Natural killer cell (primary cell): ENCODE measurements around the gene CLCA2. TPM values are rescaled to one million over a fixed set of nuclear protein-coding genes. Genes with fewer than 3 reads are reported as not detected.

Source experiments
- ATAC-seq, 3 donors: fragments of 150-1000 bp in 2 of 3; fragments of 200-7000 bp in 1 of 3; cut with Tn5 transposase; 1 replicate in 1 of 3; 2 replicates in 2 of 3; pipeline ENCODE4 v1.10.0; 2021; ENCODE audit warnings: mild to moderate bottlenecking in 2 of 3, moderate library complexity in 2 of 3
- DNase-seq, 2 donors: peaks; one replicate each; pipeline versions ENCODE4 v3.0.0 to v3.0.0-alpha.2; 2013 to 2021; ENCODE audit warnings: mixed read lengths in 1 of 2
- H3K27ac ChIP-seq: one replicate; pipeline ENCODE4 v1.5.1; 2013; ENCODE audit warnings: mild to moderate bottlenecking, low read length
- H3K27me3 ChIP-seq: one replicate; pipeline ENCODE4 v1.6.1; 2013; ENCODE audit warnings: low read length; ENCODE audit not compliant: control insufficient read depth, insufficient read depth
- H3K36me3 ChIP-seq: one replicate; pipeline ENCODE4 v1.6.1; 2013; ENCODE audit warnings: low read length; ENCODE audit not compliant: control insufficient read depth, insufficient read depth
- H3K4me1 ChIP-seq: one replicate; pipeline ENCODE4 v1.6.1; 2013; ENCODE audit warnings: low read length; ENCODE audit not compliant: control insufficient read depth, insufficient read depth
- H3K4me3 ChIP-seq: one replicate; pipeline ENCODE4 v1.5.1; 2013; ENCODE audit warnings: low read length
- H3K9me3 ChIP-seq: one replicate; pipeline ENCODE4 v1.6.1; 2013; ENCODE audit warnings: low read length; ENCODE audit not compliant: control insufficient read depth, insufficient read depth
- H3K27ac Mint-ChIP-seq, 2 donors: one replicate each; pipeline ENCODE4 v1.8.0; 2022; ENCODE audit warnings: mild to moderate bottlenecking in 2 of 2, mixed read lengths in 2 of 2, moderate library complexity in 1 of 2
- H3K27me3 Mint-ChIP-seq, 2 donors: one replicate each; pipeline ENCODE4 v1.8.0; 2022; ENCODE audit warnings: low read depth in 2 of 2, mixed read lengths in 2 of 2
- H3K36me3 Mint-ChIP-seq: one replicate; pipeline ENCODE4 v1.8.0; 2022; ENCODE audit warnings: mixed read lengths
- H3K4me1 Mint-ChIP-seq, 2 donors: one replicate each; pipeline ENCODE4 v1.8.0; 2022; ENCODE audit warnings: mixed read lengths in 2 of 2
- H3K4me3 Mint-ChIP-seq: one replicate; pipeline ENCODE4 v1.8.0; 2022; ENCODE audit warnings: mild to moderate bottlenecking, moderate library complexity, mixed read lengths
- H3K9me3 Mint-ChIP-seq, 2 donors: one replicate each; pipeline ENCODE4 v1.8.0; 2022; ENCODE audit warnings: mixed read lengths in 2 of 2
- WGBS: methylation state at CpG from one replicate; pipeline ENCODE4 v1.1.7; 2013; ENCODE audit warnings: missing lambda C conversion rate; ENCODE audit not compliant: insufficient coverage; 5-methylcytosine and 5-hydroxymethylcytosine counted together
- intact Hi-C: fragments of 100-400 bp; cut with micrococcal nuclease; formaldehyde crosslinking; loops from one replicate; pipeline ENCODE4 v1.14.2; 2022
- total RNA-seq, 4 donors: library from RNA; stranded (reverse); fragments of 120-200 nt in 1 of 4; gene quantifications; one replicate each; pipeline versions ENCODE4 v1.2.3 to v1.2.4, GENCODE V29; 2013 to 2022
- TF ChIP-seq, protein P1 (sequence below): fragments of 200-600 bp; IDR thresholded peaks from one replicate; pipeline ENCODE4 v1.8.0; 2022; ENCODE audit warnings: antibody characterized with exemption

The CLCA2 gene
- total RNA-seq, 3 donors from 2014 or later (not counting 1 experiment from before 2014, with no cell fraction given) = not detected

GRCh38 chr1:86445919-86446318 is 21.9 kb downstream of the CLCA2 start:
- 83% methylated on average over 1 of the region's 1 CpG for WGBS
- Mint-ChIP-seq H3K27me3 (no peaks in the 10 kb centered on the region), H3K27ac (no peak overlapping the region), H3K4me3 (no peak overlapping the region), H3K36me3 (no peaks in the 10 kb centered on the region), H3K9me3 (no peaks in the 10 kb centered on the region), H3K4me1 (no peaks in the 10 kb centered on the region)
- TF ChIP-seq, protein P1, sequence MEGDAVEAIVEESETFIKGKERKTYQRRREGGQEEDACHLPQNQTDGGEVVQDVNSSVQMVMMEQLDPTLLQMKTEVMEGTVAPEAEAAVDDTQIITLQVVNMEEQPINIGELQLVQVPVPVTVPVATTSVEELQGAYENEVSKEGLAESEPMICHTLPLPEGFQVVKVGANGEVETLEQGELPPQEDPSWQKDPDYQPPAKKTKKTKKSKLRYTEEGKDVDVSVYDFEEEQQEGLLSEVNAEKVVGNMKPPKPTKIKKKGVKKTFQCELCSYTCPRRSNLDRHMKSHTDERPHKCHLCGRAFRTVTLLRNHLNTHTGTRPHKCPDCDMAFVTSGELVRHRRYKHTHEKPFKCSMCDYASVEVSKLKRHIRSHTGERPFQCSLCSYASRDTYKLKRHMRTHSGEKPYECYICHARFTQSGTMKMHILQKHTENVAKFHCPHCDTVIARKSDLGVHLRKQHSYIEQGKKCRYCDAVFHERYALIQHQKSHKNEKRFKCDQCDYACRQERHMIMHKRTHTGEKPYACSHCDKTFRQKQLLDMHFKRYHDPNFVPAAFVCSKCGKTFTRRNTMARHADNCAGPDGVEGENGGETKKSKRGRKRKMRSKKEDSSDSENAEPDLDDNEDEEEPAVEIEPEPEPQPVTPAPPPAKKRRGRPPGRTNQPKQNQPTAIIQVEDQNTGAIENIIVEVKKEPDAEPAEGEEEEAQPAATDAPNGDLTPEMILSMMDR = no peak
- intact Hi-C loops = no loop called here
- no peak overlapping the region for H3K4me3 ChIP-seq
- DNase-seq (no peak), ATAC-seq (no peak)
- H3K36me3 ChIP-seq = no peaks in the 10 kb centered on the region
- no peaks in the 10 kb centered on the region for H3K9me3 ChIP-seq
- H3K4me1 ChIP-seq = peaks cover 3% of the 10 kb centered on the region
- H3K27me3 ChIP-seq = no peaks in the 10 kb centered on the region
- no peak overlapping the region for H3K27ac ChIP-seq

GRCh38 chr1:86447198-86447790 is 23.3 kb downstream of the CLCA2 start:
- no peak overlapping the region for H3K27ac Mint-ChIP-seq
- intact Hi-C loops = no loop called here
- no peak for DNase-seq
- Histone ChIP-seq H3K4me3 (no peak overlapping the region), H3K36me3 (no peaks in the 10 kb centered on the region), H3K9me3 (no peaks in the 10 kb centered on the region), H3K27ac (no peak overlapping the region), H3K4me1 (no peaks in the 10 kb centered on the region), H3K27me3 (no peaks in the 10 kb centered on the region)
- no peak overlapping the region for H3K4me3 Mint-ChIP-seq
- no peaks in the 10 kb centered on the region for H3K4me1 Mint-ChIP-seq
- TF ChIP-seq, protein P1 = no peak
- ATAC-seq = no peak
- WGBS = 63% methylated on average over 3 of the region's 4 CpGs
- peaks cover 0 to 3% of the 10 kb centered on the region in 2 donors for H3K27me3 Mint-ChIP-seq
- H3K9me3 Mint-ChIP-seq = no peaks in the 10 kb centered on the region
- H3K36me3 Mint-ChIP-seq = no peaks in the 10 kb centered on the region

GRCh38 chr1:86448670-86449069 is 24.7 kb downstream of the CLCA2 start:
- intact Hi-C loops = no loop called here
- Histone ChIP-seq H3K36me3 (no peaks in the 10 kb centered on the region), H3K27ac (no peak overlapping the region), H3K9me3 (no peaks in the 10 kb centered on the region), H3K4me1 (no peaks in the 10 kb centered on the region), H3K4me3 (no peak overlapping the region), H3K27me3 (no peaks in the 10 kb centered on the region)
- TF ChIP-seq, protein P1 = no peak
- no peaks in the 10 kb centered on the region for H3K9me3 Mint-ChIP-seq
- peaks cover 0 to 7% of the 10 kb centered on the region in 2 donors for H3K27me3 Mint-ChIP-seq
- H3K4me3 Mint-ChIP-seq = no peak overlapping the region
- H3K27ac Mint-ChIP-seq = no peak overlapping the region
- no peaks in the 10 kb centered on the region for H3K36me3 Mint-ChIP-seq
- DNase-seq (no peak), ATAC-seq (no peak)
- no peaks in the 10 kb centered on the region for H3K4me1 Mint-ChIP-seq
- WGBS = no CpG with 5 or more reads among the region's 1 CpG

- no peaks in the 10 kb centered on the region for H3K4me1 ChIP-seq
- ATAC-seq (no peak), DNase-seq (no peak)
- no peaks in the 10 kb centered on the region for H3K36me3 ChIP-seq
- no peaks in the 10 kb centered on the region for H3K27me3 ChIP-seq
- Mint-ChIP-seq H3K4me1 (no peaks in the 10 kb centered on the region), H3K27me3 (peaks cover 0 to 7% of the 10 kb centered on the region in 2 donors), H3K36me3 (no peaks in the 10 kb centered on the region), H3K9me3 (no peaks in the 10 kb centered on the region), H3K27ac (no peak overlapping the region), H3K4me3 (no peak overlapping the region)
- no peak overlapping the region for H3K4me3 ChIP-seq
- no peaks in the 10 kb centered on the region for H3K9me3 ChIP-seq
- intact Hi-C loops = no loop called here
- no CpG with 5 or more reads among the region's 1 CpG for WGBS
- no peak overlapping the region for H3K27ac ChIP-seq
- TF ChIP-seq, protein P1 = no peak
Measured at GRCh38 chr1:86449103-86449502, 25.1 kb downstream of the CLCA2 start.
